CD1c-positive myeloid dendritic cell (primary cell): ENCODE measurements around the gene ATP8A2.
"Not testable (repeated sequence)": the region's sequence is repeated elsewhere in the genome, so short reads cannot be mapped to it uniquely, and the experiment has no call there.

Experiments used
- DNase-seq: peaks from one replicate; pipeline ENCODE4 v3.0.0-alpha.2; 2016; ENCODE audit errors: extremely low spot score

ATP8A2 gene

GRCh38 chr13:25541434-25542123 is 169.8 kb downstream of the ATP8A2 start:
- no peak for DNase-seq

- DNase-seq: not testable (repeated sequence)
These were observed 177.2 kb downstream of the ATP8A2 start for GRCh38 chr13:25548991-25549390.

- DNase-seq: no peak
These were observed 190.0 kb downstream of the ATP8A2 start for GRCh38 chr13:25561812-25562211.

- DNase-seq: no peak
These were observed 198.4 kb downstream of the ATP8A2 start for GRCh38 chr13:25570185-25570584.

GRCh38 chr13:25571237-25571636 is 199.5 kb downstream of the ATP8A2 start:
- no peak for DNase-seq

- DNase-seq: not testable (repeated sequence)
These were observed 200.4 kb downstream of the ATP8A2 start for GRCh38 chr13:25572171-25572570.

- DNase-seq: peak; percentile 64
These were observed 202.9 kb downstream of the ATP8A2 start for GRCh38 chr13:25574437-25575411.

- no peak for DNase-seq
These were observed 203.8 kb downstream of the ATP8A2 start for GRCh38 chr13:25575562-25575961.

- no peak for DNase-seq
These were observed 206.8 kb downstream of the ATP8A2 start for GRCh38 chr13:25578526-25578925.

- DNase-seq: no peak
These were observed 207.4 kb downstream of the ATP8A2 start for GRCh38 chr13:25579221-25579620.

- no peak for DNase-seq
These were observed 209.6 kb downstream of the ATP8A2 start for GRCh38 chr13:25581351-25581750.

GRCh38 chr13:25584087-25584486 is 212.3 kb downstream of the ATP8A2 start:
- DNase-seq: no peak

- DNase-seq: no peak
These were observed 213.2 kb downstream of the ATP8A2 start for GRCh38 chr13:25585000-25585399.

- DNase-seq: no peak
These were observed 215.7 kb downstream of the ATP8A2 start for GRCh38 chr13:25587326-25587980.

- DNase-seq: no peak
These were observed 216.7 kb downstream of the ATP8A2 start for GRCh38 chr13:25588336-25589060.

GRCh38 chr13:25598421-25598820 is 226.6 kb downstream of the ATP8A2 start:
- DNase-seq: no peak

- no peak for DNase-seq
These were observed 230.4 kb downstream of the ATP8A2 start for GRCh38 chr13:25602176-25602575.

- no peak for DNase-seq
These were observed 232.3 kb downstream of the ATP8A2 start for GRCh38 chr13:25604106-25604505.

- no peak for DNase-seq
These were observed 235.3 kb downstream of the ATP8A2 start for GRCh38 chr13:25607096-25607495.

GRCh38 chr13:25608181-25608580 is 236.4 kb downstream of the ATP8A2 start:
- DNase-seq: no peak

GRCh38 chr13:25616674-25617073 is 244.9 kb downstream of the ATP8A2 start:
- DNase-seq: no peak

- no peak for DNase-seq
These were observed 248.1 kb downstream of the ATP8A2 start for GRCh38 chr13:25619897-25620296.
